NCI-H774 (cell line): ENCODE data around the gene NEMP2.

Experiments
- DNase-seq: peaks from one replicate; lab custom pipeline; 2025; lab: John Stamatoyannopoulos, UW

Gene NEMP2

DNA sequence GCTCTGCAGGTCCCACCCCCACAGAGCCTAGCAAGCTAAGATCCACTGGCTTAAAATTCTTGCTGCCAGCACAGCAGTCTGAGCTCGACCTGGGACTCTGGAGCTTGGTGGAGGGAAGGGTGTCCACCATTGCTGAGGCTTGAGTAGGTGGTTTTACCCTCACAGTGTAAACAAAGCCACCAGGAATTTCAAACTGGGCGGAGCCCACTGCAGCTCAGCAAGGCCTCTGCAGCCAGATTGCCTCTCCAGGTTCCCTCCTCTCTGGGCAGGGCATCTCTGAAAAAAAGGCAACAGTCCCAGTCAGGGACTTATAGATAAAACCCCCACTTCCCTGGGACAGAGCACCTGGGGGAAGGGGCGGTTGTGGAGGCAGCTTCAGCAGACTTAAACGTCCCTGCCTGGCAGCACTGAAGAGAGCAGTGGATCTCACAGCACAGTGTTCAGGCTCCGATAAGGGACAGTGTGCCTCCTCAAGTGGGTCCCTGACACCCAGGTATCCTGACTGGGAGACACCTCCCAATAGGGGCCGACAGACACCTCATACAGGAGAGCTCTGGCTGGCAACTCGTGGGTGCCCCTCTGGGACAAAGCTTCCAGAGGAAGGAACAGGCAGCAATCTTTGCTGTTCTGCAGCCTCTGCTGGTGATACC, 20.0 kb upstream of the NEMP2 start:
- DNase-seq: no peak

DNA sequence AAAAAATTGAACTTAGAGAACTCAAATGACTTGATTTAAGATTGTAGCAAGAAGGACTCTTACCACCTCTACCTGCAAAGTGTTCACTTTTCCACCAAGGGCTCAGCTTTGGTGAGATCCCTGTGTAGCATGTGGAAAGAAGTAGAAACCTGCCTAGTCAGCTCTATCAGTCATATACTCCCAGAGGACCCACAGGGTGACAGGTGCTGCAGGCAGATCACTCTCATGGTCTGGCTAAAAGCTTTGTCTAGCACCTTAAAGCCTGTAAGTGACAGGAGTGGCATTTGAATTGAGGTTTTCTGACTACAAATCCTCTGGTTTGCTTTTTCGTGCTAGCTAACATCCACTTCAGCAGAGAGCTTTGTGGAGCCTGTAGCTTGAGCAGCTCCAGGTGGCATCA, 18.7 kb upstream of the NEMP2 start:
- no peak for DNase-seq

DNA sequence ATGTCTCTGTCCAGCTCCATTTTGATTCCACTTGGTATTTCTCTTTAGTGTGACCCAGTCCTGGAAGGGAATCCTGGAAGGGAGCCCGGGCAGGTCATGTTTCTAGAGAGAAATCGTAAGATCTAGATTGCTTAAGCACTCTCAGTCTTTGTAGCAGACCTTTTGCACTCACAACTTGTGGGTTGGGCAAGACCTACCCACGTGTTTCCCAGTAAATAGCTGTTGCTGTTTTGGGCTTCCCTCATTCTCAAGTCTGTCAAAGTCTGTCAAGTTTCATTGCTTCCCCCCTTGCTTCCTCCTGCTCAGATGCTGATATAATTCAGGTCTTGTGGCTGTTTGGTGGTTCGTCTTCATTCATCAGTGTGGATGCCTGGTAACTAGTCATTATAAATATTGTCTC, 17.4 kb upstream of the NEMP2 start:
- DNase-seq: no peak

DNA sequence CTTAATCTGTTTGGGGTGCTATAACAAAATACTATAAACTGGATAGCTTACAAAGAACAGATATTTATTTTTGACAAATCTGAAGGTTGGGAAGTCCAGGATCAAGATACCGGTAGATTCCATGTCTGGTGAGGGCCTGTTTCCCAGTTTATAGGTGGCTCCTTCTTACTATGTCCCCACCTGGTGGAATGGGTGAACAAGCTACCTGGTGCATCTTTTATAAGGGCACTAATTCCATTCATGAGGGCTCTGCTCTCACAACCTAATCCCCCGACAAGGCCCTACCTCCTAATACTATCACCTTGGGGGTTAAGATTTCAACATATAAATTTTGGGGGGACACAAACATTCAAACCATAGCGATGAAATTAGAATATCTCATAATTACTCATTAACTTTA, 15.6 kb upstream of the NEMP2 start:
- no peak for DNase-seq

DNA sequence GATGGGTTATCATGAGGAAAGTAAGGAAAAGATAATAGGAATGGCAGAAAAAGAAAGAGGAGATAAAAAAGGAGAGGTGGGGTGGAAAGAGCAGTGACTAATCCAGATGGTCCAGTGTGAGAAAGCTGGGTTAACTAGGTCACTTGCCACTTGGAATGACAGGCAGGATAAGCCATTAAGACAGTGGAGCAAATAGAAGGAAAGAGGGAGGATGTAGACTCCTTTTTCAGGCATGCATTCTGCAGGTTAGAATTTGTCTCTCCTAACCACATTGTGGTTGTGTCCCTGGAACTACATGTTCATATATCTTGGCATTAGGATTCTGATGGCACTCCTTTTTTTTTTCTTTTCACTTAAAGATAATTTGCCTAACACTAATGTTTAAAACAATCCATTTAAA, 13.4 kb upstream of the NEMP2 start:
- DNase-seq: no peak

DNA sequence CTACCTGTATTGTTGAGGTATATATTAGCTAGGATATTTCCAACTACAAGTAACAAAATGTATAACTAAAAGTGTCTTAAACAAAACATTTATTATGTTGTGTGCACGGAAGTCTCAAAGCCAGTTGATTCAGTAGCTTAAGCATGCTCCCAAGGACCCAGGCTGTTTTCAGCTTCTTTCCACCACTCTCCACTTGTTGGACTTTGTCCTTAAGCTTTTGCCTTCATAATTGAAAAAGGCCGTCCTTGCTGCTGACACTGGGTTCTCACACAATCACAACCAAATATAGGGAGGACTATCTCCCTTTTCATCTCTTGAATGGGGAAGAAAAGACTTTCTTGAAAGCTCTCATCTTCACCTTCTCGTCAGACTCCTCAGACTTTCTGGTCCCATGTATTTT, 12.2 kb upstream of the NEMP2 start:
- no peak for DNase-seq

DNA sequence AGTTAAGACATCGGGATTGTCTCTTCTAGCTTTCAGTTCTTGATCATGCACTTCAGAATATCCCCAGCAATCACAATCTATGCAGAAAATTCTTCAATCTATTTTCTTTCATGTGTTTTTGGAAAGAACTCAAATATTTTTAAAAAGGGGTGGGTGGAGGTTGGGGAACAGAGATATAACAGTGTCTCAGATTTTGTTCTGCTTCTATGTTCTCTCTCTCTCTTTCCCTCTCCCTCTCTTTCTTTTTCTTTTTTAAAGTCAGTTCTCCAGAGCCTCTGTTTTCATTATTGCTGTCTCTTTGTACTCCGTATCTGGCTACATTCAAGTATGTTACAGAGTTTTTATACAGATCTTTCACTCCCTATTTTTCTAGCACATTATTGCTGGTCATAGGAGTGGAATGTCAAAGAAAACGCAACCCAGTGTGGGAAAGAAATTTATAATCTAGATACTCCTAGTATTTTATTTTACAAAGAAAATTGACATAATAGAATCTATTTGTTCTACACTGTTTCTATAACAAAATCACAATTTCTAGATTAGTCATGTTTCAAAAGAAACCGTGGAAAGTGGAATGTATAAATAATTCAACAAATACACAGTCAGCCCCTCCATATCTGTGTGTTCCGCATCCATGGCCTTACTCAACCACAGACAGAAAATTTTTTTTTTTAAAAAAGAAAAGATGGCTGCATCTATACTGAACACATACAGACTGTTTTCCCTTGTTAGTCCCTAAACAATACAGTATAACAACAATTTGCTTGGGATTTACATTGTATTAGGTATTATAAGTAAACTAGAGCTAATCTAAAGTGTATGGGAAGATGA, 11.2 kb upstream of the NEMP2 start:
- DNase-seq: no peak

DNA sequence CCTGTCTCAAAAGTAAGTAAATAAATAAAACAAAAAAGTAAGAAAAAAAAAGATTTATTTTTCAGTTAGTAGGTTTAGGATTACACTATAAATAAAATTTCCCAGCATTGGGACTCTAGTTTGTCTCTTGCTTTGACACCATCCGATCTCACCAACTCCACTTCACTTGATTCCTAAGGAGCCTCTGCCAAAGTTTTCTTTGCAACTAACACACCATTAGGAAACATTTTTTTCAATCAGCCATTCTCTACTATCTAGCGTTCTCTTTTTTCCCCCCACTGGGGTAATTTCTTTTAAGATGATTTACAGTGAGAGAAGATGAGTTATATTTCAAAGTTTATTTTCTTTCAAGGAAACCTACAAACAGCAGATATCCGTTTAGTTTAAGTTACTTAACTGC, 10.6 kb upstream of the NEMP2 start:
- no peak for DNase-seq

DNA sequence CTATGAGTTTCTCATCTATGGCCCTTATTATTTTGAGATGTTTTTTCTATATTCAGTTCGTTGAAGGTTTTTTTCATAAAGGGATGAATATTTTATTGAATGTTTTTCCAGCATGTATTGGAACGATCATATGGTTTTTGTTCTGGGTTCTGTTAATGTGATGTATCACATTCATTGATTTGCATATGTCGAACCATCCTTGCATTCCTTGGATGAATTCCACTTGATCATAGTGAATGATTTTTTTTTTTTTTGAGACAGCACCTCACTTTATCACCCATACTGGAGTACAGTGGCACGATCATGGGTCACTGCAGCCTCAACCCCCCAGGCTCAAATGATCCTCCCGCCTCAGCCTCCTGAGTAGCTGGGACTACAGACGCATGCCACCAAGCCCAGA, 5.5 kb upstream of the NEMP2 start:
- no peak for DNase-seq

DNA sequence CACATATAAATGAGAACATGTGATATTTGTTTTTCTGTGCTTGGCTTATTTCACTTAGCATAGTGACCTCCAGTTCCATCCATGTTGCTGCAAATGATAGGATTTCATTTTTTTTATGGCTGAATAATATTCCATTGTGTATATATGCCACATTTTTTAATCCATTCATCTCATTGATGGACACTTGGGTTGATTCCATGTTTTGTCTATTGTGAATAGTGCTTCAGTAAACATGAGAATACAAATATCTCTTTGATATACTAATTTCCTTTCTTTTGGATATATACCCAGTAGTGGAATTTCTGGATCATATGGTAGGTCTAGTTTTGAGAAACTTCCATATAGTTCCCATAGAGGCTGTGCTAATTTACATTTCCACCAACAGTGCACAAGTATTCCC, 3.7 kb upstream of the NEMP2 start:
- no peak for DNase-seq

DNA sequence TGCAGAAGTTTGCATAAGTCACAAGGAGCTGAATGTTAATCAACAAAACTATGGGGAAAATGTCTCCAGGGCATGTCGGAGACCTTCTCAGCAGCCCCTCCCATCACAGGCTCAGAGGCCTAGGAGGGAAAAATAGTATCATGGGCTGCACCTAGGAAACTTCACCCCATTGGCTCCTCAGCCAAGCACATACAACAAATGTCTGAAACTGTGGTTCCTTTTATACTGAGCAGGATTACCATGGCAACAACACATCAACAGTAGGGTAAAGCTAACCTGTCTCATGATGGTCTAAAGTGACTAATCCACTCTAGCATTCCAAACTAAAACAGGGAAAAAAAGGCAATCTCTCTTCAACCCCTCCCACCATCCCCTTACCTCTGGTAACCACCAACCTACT, 3.2 kb upstream of the NEMP2 start:
- DNase-seq: no peak

DNA sequence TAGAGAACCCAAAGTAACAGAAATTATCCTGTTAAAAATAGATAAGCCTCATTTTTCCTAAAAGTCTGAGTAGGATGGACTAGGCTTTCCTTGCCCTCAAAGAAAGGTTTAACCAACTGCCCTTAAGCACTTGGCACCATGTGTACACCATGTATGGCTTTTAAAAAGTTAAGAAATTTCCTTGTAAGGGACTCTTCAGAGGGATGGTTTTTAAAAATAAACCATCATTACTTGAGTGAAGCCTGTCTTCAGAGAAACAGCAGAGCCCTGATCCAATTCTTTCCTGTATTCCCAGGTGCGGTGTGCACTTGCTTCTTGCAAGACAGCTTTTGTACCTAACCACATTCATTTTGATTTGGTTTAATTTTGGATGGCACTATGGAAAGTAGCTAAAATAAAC, 1.1 kb upstream of the NEMP2 start:
- no peak for DNase-seq

DNA sequence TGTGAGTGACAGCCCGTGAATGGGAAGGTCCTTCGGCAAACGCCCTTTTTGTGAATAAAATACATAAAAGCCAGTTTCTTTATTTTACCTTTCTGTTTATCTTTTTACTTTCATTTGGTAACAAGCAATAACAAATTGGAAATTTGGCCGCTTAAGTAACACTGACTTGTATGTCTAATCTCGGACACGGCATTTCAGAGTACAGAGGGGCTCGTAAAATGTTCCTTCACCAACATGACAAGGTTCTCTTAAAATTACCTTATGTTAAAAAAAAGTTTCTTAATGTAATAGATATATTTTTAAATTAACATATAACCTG, 558 bp upstream of the NEMP2 start:
- no peak for DNase-seq

DNA sequence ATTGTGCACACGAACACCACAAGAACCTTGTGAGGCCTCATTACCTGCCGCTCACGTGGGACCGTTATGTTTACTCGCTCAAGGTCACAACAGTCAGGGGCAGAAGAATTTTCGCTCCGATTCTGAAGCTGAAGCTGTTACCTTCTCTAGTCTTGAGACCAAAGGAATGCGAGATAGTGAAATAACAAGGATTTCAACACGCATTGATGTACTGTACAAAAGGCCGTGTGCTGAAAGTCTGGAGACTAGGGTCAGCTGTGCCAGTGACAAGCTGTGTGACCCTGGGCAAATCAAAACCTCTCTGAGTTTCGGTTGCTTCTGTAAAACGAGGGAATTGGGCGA, 583 bp downstream of the NEMP2 start:
- DNase-seq: peak; percentile 17

DNA sequence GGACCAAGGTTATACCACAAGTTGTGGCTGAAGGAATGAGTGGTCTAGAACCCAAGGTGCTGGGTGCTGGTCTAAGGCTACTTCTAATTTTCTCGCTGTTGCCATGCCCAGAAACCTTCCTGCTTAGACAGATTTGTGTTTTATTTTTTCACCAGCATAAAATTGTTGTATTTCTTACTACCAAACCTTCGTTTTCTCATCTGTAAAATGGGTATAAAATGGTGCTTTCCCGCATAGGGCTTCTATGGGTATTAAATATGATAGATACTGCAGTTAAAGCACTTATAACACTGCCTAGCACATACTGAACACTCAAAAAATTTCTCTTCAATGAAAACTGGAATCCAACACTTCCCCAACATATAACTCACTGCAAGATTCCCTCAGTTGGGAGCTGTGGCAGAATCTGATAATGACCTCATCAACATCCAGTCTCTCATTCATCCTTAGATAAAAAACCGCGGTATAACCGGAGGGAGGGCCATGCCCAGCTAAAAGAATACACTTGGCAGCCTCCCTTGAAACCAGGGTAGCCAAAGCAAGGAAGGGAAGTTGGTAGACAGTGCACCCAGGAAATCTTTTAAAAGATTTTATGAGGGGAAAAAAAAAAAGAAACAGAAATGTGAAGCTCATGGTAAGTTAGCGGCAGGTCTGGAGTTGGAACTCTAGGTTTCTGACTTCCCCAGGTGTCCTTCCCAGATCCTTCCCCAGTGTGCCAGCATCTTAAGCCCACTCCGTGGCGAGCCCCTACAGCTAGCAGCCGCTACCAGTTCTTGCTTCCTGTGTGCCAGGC, 1.2 kb downstream of the NEMP2 start:
- no peak for DNase-seq

DNA sequence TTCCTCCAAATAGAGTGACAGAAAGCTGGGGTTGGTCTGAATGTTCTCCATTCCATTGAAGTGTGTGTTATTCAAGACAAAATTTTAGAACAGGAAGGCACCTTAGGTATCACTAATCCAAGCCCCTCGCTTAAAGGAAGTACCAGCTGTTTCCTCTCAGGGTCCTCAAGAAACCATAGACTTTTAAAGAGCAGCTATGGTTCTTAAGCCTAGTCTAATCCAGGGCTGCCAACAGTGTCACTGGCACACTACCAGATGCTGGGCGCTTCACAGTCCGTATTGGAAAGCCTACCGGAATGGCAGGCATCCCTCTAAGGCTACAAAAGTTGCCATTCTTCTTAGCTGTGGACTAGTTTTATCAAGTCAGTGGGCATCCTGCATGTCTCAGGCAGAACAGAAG, 1.9 kb downstream of the NEMP2 start:
- DNase-seq: no peak

DNA sequence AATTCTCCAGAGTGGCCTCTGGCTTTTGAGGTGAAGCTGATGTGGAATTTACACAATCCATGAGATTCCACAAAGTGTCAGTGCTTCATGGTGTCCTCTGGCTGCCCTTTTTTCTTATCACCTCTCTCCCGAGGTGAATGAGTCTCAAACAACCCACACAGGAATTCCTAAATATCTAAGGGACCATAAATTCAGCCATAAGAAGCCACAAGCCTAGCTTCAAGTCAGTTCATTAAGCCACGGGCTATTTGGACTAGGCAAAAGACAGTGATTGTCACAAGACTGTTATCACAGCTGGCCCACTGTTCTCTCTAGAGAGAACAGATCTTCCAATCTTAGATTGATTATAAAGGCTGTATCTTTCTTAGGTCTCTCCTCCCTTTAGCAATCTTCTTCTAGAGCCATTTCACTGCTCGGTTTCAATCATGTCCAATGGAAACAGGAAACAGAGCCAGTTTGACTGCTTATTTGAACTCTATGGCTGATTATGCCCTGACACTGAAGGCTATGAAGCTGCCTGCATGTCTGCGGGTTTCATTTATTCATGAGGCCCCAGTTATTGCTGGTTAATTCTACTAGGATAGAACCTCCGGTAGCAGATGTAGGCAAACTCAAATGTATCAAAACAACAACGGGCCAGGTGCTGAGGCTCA, 4.1 kb downstream of the NEMP2 start:
- no peak for DNase-seq

DNA sequence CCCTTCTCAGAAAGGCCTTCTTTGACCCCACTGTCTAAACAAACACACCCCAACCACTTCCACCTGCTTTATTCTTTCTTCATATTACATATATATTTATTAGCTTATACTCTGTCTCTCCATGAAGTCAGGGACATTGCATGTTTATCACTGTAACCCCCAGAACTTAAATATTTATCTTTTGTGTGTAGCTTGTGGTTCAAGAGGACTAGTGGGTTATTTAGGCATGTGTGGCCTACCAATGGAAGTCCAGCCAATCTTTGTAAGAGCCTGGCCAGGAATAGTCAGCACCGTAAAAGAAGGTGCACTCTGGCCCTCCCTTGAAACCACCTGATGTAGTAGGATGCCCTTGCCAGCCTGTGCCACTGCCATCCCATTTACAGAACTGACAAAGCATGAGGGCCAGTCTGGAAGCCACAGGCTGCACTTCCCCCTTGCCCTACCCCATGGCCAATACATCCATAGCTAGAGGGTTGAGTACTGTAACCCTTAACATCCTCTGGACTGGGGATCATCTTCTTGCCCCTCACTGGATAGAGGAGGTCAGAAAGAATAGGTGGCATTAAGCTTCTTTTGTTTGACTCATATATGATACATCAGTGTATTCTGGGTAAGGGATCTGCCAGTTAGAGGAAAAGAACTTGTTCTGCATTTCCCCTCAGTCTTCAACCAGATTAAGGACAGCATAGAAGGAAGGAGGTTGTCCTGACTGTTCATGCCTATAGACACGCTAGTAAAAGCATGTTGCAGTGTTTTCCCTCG, 4.9 kb downstream of the NEMP2 start:
- no peak for DNase-seq

DNA sequence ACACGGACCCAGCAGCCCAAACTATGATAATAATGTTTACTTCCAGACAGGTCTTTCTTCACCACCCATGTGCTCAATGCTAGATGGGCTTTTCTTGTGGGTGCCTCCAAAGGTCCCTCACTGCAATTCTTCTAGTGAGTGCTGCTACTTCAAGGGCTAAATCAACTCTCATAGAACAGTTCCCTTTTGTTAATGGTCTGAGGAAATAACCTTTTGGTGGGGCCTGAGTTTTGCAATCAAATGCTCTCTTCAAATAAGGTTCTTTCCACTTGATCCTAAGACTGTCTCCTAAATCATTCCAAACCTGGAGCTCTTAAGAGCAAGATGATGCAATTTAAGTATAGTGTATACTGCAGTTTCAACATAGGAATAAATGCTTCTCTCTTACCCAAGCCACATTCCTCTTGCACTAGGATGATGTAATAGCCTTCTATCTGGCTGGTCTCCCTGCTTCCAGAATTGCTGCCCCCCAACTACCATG, 6.0 kb downstream of the NEMP2 start:
- DNase-seq: no peak

DNA sequence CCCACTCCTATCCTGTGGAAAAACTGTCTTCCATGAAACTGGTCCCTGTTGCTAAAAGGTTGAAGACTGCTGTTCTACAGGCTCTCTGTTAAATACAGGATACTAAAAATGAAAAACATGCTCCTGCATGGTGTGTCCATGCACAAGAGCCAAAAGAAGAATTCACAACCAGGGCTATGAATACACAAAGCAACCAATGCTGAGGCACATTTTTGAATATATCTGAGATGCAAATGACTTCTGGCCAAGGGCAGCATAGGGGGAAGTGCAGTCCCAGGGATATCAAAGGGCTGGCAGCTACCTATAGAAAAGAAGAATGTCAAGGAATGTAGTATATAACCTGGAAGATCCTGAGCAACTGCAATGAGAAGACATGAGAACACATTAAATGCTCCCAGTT, 6.6 kb downstream of the NEMP2 start:
- DNase-seq: no peak

DNA sequence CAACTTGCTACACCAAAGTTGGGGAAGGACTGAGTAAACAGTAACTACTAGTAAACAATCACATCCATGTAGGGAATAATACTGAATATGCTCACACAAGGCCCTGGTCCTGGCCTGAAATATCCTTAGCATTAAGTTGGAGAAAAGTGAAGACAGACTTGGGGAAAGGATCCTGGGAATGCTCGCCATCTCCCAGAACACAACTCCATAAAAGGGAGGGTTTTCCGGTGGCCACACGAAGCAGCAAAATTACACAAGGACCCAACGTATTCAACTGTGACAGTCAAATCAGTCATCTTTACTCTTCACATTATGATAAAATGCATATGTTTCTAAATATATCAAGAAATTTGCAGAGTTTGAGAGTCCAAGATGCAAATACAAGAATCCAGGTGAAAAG, 7.3 kb downstream of the NEMP2 start:
- DNase-seq: no peak
